ENCODE data around the gene VLDLR.

The VLDLR gene

DNA sequence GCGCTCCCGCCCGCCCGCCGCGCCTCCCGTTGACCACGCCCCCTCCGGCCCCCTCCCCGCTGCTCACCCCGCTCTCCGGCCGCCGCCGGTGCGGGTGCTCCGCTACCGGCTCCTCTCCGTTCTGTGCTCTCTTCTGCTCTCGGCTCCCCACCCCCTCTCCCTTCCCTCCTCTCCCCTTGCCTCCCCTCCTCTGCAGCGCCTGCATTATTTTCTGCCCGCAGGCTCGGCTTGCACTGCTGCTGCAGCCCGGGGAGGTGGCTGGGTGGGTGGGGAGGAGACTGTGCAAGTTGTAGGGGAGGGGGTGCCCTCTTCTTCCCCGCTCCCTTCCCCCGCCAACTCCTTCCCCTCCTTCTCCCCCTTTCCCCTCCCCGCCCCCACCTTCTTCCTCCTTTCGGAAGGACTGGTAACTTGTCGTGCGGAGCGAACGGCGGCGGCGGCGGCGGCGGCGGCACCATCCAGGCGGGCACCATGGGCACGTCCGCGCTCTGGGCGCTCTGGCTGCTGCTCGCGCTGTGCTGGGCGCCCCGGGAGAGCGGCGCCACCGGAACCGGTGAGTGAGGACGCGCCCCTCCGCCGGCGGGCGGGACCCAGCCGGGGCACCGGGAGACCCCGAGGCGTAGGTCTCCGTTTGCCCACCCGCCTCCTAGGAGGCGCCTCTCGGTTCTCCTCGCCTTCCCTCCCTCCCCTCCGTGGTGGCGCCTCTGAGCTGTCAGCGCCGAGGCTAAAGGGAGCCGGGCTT is at the start of gene VLDLR:
TSS of gene VLDLR (plus strand) at position 66 of the 739 bp plus-strand sequence. CDS start at position 469, 403 bp downstream.
- peak; percentile 42 for DNase-seq

DNA sequence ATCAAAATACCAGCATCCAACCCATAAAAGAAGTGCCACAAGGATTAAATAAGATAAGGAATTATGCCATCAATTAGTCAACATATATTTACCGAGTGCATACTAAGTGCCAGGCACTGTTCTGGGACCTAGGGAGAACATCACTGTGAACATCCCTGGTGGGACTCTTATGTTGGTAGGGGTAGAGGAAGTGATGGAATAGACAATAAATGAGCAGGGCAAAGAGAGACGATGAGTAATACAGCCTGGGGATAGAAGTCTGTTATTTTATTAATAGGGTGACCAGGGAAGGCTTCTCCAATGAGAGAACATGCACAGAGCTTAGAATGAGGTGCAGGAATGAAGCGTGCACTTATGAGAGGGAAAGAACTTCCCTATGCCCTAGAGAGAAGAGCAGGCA is 47.4 kb upstream of the VLDLR start:
- no peak for DNase-seq

DNA sequence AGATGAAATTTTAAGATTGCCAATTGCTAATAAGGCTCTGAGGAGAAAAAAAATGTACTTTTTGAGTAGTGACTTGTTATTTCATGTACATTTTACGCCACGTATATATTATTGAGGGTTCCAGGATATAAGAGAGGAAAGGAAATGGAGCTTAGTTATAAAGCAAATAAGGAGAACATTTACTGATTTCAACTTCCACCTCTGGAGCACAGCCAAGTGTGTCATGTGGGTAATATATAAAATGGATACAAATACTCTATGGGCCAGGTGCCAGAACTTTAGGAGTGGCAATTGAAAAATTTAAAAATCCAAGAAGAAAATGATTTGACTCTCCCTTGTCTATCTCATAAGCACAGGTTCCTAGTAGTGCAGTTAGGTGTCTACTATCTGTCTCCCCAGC is 45.0 kb upstream of the VLDLR start:
- DNase-seq: no peak

DNA sequence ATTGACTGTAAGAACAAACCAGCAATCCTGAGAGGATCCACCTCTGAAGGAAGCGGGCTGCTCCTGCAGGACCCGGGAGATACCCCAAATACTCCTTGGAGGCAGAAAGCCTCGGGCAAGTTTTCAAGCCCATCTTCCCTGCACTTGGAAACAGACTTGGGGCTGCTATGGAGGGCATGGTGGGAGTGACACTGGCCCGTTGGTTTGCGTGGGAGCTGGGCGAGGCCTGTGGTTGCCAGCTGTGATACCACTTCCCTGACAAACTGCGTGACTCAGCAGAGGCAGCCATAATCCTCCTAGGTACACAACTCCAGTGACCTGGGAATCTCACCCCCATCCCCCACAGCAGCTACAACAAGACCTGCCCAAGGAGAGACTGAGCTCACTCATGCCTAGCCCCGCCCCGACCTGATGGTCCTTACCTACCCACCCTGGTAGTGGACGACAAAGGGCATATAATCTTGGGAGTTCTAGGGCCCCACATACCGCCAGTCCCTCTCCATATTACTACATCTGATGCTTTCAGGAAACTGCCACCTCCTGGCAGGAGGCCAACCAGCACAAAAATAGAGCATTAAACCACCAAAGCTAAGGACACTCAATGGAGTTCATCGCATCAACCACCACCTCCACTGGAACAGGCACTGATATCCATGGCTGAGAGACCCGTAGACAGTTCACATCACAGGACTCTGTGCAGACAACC is 38.1 kb upstream of the VLDLR start:
- no peak for DNase-seq

DNA sequence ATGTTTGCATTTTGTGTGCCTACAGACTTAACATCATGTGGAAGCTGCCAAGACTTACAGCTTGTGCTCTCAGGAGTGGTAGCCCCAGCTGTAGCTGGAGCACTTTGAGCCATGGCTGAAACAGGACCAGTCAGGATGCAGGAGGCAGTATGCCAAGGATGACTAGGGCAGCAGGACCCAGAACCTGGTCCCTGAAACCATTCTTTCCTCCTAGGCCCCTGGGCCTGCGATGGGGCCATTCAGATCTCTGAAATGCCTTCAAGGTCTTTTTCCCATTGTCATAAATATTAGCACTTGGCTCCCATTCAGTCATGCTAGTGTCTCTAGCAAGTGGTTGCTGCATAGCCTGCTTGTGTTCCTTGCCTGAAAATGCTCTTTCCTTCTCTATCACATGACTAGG is 29.6 kb upstream of the VLDLR start:
- DNase-seq: no peak

DNA sequence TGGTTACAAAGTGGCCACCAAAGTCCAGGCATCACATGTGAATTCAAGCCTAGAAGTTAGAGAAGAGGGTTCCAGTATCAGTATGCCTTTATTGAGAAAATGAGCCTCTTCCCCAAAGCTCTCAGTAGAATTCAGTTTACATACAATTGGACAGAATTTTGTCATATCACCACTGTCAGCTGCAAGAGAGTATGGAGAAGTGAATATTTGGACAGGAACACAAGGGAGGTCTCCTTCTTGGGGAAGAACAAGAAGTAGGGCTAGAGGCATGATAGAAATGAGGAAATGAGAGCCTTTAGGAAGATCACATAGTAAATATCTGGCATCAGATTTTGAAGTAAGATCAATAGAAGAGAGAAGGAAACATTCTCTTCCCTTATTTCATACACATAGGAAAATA is 27.8 kb upstream of the VLDLR start:
- DNase-seq: no peak

DNA sequence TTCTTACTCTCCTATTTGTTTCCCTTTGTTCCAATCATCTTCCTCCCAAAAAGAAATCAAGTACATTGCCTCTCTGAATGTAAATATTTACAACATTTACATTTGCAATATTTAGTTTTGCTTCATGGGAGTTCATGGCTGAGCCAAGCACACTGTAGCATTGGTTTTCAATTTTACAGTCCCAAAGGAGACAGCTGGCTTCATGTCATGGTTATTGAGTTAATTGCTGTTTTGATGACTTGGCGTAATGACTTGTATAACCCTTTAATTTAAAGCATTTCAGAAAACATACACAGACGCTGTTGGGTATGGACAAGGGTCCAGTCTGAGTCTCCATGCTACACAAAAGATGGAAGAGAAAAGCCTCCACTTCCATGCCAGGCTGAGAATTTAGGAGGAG is 25.6 kb upstream of the VLDLR start:
- DNase-seq: no peak

DNA sequence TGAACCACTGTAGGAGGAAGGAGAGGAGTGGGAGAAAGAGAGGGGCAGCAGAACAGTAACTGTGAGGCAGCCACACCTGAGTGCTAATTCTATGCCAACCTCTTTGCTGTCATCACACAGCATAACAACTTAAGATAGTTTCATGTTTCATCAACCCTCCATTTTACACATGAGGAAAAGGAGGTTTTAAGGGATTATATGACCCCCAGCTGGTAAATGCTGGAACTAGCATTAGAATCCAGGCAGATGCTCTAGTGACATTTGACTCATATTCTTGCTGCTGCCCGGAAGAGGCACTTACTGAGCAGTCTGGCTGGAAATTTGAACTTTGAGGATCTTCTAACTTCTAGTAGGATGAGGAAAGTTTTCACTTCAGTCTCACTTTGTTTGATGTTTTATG is 24.1 kb upstream of the VLDLR start:
- DNase-seq: no peak

DNA sequence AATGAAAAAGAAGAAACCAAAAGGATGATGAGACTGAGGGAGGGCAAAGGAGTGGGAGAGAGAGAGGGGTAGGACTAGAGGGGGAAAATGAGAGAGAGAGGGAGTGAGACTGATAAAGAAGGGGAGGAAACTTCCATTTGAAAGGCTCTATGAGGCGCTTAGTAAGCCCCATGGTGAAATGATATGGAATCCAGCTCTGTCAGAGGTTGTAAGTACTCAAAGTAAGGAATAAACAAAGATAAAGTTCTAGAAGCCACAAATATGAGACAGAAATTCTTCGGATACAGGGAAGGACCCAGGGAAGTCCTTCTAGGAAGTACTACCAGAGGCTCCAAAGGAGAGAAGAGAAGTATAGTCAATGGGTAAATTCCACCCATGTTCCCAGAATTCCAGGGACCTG is 21.7 kb upstream of the VLDLR start:
- no peak for DNase-seq

DNA sequence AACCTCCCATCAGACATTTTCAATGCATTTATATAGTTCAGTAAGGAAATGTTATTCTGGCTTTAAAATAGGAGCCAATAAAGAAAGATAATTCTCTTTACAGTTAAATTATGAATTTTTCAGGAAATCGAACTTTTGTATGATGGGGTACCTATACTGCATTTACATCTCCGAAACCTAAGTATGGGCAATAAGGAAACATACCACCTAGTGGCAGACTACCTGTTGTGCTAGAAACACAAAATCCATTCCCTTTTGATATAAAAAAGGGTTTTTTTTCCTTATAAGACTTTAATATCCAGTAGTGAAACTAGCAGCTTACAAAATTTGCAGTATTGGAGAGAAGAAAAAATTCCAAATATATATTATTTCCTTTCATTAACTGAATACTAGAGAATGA is 21.3 kb upstream of the VLDLR start:
- no peak for DNase-seq

DNA sequence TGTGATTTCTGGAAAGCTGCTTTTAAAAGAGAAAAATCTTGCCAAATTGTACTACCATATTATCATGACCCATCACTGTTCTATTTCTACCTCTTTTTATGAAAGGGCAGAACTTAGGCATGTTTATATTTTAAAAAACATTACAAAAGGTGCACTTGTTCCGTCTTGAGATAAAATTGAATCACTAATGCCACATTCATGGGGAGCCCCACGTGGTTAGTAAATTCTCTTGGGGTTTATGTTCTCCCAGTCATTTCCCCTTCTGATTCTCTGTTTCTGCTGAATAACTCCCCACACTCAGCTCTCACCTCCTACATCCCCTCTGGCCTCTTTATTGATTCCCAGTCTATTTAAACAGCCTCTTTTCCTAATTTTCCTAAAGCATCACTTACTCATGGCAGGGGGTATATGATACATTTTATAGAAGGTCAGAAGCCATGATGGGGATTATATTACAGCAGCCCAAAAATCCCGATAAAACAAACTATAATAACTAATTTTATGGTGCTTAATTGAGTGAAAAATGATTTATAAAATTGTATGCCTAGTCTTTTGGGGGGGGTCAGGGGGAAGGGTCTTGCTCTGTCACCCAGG is 19.7 kb upstream of the VLDLR start:
- no peak for DNase-seq

DNA sequence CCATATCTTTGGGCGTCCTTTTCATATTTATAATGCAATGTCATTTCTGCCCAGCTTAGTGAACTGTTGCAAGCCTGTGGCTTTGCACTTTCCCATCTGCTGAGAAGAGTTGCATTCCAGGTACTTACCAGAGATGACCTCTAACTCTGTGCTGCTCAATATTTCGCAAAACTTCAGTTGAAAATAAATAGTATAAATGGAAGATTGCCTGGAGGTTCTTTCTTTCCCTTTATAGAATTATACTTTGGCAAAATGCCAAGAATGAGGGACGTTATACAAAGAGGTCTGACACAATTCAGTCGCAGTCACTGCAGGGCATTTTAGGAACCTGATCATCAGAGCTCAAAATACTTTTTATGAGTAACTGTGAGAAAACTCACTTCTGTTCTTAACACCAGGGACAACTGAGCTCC is 18.9 kb upstream of the VLDLR start:
- no peak for DNase-seq

DNA sequence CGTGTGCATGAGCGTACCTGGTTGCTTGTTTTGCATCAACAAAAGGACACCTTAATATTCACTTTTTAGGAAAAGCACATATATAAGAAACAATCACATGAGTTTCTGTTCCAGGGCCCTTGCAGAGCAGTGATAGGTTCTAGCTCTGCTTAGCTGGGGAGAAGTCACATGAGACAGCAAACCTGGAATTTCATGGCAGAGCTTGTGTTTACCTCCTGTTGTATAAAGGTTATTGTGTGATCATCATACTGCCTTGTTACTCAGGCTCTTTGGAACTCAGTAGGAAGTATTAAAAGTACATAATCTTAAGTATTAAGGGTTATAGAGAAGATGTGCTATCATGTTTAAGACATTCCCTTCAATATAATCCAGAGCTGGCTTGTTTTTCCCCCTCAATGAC is 18.0 kb upstream of the VLDLR start:
- DNase-seq: no peak

DNA sequence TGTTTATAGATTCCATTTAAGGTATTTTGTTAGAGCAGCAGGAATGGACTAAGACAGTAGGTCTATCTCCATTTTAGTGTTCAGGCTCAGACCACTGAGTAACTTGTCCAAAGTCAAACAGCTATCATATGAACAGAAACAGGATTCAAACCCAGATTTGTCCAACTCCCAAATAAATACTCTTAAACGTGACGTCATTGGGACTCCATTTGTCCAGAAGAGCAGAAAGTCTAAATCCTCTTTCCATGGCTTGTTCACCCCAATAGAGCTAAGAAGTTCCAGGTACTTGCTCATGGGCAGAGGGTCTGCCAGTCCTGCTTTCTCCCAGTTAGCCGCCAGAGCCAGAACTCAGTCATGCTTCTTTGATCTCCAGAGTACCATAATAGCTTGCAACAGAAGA is 16.3 kb upstream of the VLDLR start:
- no peak for DNase-seq

DNA sequence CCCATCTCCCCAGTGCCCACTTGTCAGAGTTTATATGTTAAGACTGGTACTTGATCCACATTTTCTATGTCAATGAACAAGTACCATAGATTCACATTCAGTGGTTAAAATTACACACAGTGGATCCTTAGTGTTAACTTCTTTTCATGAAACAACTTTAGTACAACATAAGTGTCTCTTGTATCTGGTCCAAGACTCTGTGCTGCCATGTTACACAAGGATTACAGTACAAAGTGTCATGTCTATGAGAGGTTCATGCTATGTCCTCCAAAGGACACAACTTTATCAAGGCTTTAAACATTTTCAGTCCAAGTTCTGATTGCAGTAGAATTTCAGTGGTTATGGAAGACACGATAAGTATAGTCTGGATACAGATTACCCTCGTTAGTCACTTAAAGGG is 13.3 kb upstream of the VLDLR start:
- DNase-seq: no peak

DNA sequence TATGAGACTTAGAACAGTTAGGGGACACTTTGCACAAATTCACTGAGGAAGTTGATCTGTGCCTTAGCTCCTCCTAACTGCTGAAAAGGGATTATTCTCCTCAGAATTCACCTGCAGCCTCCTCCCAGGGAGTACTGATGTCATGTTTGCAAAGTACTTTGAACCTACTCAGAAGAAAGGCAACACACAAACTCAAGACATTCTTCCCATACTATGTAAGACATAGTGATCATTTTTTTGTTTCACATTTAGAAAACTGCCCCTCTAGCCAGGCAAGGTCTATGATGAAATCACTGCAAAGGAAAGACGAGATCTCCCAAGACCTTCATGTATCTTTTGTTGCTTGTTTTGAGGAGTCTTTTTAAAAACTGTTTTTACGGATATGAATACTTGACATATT is 10.6 kb upstream of the VLDLR start:
- no peak for DNase-seq

DNA sequence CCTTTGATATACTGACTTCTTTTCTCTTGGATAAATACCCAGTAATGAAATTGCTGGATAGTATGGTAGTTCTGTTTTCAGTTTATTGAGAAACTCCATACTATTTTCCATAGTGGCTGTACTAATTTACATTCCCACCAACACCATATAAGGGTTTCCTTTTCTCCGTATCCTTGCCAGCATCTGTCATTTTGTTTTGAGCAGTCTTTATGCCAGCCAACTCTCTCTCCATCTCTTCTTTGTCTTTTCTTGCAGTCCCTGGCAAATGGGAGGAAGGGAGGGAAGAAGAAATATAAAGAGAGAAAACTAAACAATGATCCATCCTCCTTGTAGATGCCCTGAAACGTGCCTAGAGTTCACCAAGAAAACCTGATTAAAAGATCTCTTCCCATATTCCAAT is 9.6 kb upstream of the VLDLR start:
- DNase-seq: no peak

DNA sequence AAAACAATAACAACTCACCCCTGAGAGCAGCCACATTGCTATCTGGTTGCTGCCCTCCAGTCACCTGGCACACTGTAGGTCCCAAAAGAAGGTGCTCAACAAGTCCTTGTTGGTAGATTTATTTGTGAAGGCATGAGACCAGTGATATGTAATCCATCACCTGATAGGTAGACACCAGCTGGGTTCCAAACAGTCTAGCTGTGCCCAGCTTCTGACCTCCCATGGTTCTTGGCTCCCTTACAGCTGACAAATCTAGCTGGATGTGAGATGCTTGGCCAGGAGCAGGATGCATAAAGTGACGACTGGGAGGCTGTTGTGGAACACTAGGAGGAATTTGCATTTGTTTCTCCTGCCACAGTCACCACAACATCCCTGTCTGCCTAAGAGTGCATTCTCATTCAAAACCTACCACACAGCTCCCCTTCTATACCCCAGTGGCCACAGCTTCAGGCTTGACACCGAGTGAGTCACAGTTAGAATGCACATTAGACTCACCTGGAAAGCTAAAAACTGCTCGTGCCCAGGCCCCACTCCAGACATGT is 7.8 kb upstream of the VLDLR start:
- DNase-seq: no peak

DNA sequence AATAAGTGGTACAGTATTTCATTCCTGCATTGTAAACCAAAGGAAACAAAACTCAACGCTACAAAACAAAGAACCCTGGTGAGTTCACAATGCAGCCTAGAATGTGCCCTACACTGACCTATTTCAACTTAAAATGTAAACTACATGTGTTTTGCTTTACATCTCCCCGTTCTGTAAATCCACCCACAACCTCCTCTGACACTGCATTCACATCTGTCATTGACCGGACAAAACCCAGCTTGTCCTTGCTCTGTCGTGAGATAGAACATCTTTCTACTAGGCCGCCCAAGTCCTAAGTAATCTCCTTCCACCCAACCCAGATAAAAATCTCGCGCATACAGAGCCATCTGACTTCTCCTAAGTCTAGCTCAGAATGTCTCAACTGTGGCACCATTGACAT is 6.1 kb upstream of the VLDLR start:
- no peak for DNase-seq

DNA sequence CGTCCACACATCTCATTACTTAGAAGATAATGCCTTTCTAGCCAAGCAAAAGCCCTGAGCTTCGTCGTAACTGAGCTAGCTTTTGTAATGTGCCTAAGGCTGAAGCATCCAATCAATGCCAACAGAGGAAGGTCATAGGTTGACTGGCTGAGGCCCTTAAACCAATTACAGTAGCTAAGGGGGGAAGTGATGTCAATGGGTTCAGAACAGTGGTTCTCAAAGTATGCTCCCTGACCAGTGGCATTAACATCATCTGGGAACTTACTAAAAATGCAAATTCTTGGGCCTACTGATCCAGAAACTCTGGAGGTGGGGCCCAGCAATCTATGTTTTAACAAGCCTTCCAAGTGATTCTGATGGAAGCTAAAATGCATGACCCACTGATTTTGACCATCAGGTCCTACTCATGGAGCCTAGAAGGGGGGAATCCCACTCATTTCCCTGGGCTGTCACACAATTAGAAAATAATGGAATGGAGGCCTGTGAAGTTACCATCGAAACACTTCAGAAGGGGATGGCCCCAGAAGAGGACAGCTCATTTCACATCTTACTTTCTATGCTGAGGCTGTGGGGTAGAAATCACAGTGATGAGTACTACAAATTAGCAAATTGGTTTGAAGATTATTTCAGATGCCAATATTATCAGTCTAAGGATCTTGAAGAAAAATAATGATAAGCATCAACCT is 4.8 kb upstream of the VLDLR start:
- DNase-seq: no peak

DNA sequence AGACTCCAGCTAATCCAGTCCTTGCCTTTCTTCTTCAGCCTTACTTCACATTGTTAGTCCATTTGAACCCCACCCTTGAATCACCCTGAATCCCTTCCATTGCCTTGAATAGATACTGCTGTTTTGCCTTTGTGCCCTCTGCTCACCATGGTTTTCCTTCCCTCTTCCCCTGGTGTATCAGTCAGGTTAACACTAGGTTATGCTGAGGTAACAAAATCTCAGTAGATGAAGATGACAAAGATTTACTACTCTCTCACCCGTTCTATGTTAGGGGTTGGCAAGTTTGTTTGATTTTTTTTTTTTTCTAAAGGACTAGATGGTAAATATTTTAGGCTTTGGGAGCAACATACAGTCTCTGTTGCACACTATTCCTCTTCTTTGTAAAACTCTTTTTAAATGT is 3.3 kb upstream of the VLDLR start:
- DNase-seq: no peak

DNA sequence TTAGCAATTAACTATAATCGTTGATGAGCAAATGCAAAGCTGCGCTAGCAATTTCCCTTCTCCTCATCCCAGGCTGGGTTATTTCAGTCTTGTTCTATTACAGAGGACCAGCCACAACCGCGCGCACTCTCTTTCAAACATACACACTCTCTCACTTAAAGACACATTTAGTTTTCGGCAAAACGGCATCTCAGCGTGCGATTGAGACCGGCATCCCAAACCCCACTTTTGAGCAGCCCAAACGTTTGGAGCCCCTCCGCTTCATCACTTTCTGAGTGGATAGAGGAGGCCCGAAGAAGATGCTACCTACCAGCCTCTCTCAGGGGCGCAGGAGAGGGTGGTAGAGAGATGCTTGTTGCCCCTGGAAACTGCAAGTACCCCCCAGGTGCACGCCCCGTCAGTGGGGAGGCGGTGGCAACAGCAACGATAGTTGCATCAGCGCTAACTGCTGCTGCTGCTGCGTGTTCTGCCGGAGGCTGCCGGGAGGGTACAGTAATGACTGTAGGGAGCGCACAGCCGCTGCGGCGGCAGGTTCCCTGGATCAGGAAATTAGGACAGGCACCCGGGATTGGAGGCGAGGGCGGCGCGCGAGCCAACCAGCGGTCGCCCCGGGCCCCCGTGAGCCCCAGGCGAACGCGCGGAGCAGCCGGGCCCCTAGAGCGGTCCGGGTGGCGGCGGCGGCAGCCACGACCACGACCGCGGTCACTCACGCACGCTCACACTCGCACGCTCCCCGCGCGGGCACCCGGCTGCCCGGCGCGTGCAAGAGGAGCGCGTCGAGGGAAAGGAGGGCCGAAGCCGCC is 467 bp upstream of the VLDLR start:
- peak; percentile 82 for DNase-seq
